GM21825 (cell line): Measurements from ENCODE around the gene RASA4B.
"Not testable (repeated sequence)": the region's sequence is repeated elsewhere in the genome, so short reads cannot be mapped to it uniquely, and the experiment has no call there.

Experiments
- ATAC-seq: cut with Tn5 transposase; IDR thresholded peaks from one replicate; pipeline ENCODE4 v1.9.1; 2021; ENCODE audit warnings: mild to moderate bottlenecking, moderate library complexity; ENCODE audit not compliant: unreplicated experiment

Gene RASA4B

DNA sequence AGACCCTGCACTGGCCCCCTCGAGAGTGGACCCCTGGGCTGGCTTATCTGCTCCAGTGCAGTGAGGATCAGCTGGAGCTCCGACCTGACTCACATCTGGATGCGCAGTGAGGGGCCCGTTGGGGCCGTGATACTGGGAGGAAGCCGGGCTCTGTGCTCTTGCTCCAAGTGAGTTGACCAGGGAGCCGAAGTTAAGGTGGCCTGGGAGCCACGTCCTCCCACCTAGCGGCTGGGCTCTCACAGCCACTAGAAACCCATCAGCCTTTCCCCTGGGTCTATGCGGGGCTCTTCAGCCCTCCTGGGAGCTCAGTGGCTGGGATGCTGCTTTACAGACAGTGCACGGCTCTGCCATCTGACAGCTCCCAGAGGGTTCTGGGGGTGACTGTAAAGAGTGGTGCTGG is 62.0 kb downstream of the RASA4B start:
- no peak for ATAC-seq

DNA sequence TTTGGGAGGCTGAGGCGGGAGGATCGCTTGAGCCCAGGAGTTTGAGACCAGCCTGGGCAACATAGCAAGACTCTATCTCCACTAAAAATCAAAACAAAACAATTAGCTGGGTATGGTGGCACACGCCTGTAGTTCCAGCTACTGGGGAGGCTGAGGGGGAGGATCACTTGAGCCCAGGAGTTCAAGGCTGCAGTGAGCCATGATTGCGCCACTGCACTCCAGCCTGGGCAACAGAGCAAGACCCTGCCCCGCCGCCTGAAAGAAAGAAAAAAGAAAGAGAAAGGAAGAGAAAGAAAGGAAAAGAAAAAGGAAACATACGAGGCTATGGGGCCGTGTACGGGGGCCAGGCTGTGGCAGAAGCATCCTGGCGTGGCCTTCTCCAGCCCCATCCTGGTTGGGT is 62.6 kb downstream of the RASA4B start:
- not testable (repeated sequence) for ATAC-seq

DNA sequence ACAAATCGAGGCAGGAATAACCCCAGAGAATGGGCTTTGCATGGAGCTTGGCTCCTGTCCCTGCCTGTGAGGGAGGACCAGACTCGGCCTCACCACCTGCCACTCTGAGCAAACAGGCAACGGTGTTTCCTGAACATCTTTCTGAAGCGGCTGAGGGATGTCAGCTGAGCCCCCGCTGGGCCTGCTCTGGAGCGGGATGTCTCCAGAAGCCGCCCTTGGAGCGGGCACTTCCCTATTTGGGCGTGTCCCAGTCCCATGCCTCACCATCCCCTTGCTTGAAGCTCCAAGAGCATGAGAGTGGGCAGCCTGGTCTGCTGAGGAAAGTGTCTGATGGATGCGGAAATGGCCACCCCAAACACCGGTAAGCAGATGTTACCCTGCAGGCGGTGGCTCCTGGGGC is 63.1 kb downstream of the RASA4B start:
- no peak for ATAC-seq

GRCh38 chr7:102453319-102453718 is 64.3 kb downstream of the RASA4B start:
- ATAC-seq: no peak

DNA sequence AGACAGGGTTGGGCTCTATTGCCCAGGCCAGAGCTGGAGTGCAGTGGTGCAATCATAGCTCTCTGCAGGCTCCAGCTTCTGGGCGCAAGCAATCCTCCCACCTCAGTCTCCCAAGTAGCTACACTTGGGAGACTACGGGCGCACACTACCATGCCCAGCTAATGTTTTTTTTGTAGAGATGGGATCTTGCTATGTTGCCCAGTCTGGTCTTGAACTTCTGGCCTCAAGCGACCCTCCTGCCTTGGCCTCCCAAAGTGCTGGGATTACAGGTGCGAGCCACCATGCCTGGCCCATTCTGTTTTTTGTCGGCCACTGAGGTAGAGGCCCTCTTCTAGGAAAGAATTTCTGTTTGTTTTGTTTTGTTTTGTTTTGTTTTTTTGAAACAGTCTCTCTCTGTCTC is 65.1 kb downstream of the RASA4B start:
- ATAC-seq: no peak

- no peak for ATAC-seq
Observed at GRCh38 chr7:102451371-102452054, 66.1 kb downstream of the RASA4B start.

- no peak for ATAC-seq
Observed at GRCh38 chr7:102450242-102450641, 67.3 kb downstream of the RASA4B start.

GRCh38 chr7:102449136-102449535 is 68.4 kb downstream of the RASA4B start:
- ATAC-seq: no peak

- ATAC-seq: no peak
Observed at GRCh38 chr7:102447311-102447710, 70.3 kb downstream of the RASA4B start.

DNA sequence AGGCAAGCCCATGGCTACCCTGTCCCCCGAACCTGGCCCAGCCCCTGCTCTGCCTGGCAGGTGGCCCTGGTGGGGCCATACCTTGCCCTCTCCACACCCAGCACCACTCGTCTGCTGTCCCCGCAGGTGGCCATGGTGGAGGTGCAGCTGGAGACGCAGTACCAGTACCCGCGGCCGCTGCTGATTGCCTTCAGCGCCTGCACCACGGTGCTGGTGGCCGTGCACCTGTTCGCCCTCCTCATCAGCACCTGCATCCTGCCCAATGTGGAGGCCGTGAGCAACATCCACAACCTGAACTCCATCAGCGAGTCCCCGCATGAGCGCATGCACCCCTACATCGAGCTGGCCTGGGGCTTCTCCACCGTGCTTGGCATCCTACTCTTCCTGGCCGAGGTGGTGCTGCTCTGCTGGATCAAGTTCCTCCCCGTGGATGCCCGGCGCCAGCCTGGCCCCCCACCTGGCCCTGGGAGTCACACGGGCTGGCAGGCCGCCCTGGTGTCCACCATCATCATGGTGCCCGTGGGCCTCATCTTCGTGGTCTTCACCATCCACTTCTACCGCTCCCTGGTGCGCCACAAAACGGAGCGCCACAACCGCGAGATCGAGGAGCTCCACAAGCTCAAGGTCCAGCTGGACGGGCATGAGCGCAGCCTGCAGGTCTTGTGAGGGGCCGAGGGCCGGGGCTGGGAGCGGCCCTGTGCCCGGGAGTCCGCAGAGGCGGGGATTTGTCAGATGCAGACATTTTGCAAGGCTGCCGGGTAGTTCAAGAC is 71.0 kb downstream of the RASA4B start:
- ATAC-seq: no peak

DNA sequence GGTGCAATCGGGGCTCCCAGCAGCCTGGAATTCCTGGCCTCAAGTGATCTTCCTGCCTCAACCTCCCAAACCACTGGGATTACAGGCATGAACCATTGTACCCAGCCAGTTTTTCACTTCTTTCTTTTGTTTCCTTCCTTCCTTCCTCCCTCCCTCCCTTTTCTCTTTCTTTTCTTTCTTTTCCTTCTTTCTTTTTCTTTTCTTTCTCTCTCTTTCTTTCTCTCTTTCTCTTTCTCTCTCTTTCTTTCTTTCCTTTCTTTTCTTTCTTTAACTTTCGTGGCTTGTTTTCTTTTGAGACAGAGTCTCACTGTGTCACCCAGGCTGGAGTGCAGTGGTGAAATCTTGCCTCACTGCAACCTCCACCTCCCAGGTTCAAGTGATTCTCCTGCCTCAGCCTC is 71.9 kb downstream of the RASA4B start:
- ATAC-seq: no peak

DNA sequence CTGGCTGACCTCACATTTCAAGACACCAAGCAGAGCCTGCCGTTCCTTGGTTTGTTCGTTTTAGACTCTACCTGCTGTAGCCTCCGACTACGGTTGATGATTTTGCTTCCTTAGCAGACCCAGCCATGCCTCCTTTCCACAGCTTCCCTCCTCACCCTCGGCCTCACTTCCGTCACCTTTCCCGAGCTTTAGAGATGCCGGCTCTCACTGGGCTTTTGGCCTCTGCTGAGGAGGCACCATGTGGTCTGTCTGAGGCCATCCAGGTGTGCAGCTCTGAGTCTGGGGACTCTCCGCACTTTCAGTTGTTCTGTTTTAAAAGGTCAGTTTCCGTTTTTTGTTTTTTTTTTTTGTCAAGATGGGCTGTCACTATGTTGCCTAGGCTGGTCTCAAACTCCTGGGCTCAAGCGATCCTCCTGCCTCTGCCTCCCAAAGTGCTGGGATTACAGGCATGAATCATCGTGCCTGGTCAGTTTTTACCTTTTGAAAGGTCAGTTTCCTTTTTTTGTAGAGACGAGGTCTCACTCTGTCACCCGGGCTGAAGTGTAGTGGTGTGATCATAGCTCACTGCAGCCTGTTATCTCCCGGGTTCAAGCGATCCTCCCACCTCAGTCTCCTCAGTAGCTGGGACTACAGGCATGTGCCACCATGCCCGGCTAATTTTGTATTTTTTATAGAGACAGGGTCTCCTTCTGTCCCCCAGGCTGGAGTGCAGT is 72.5 kb downstream of the RASA4B start:
- peak; percentile 38 for ATAC-seq

GRCh38 chr7:102439963-102440795 is 77.4 kb downstream of the RASA4B start:
- ATAC-seq: no peak

GRCh38 chr7:102436118-102436517 is 81.5 kb downstream of the RASA4B start:
- no peak for ATAC-seq

DNA sequence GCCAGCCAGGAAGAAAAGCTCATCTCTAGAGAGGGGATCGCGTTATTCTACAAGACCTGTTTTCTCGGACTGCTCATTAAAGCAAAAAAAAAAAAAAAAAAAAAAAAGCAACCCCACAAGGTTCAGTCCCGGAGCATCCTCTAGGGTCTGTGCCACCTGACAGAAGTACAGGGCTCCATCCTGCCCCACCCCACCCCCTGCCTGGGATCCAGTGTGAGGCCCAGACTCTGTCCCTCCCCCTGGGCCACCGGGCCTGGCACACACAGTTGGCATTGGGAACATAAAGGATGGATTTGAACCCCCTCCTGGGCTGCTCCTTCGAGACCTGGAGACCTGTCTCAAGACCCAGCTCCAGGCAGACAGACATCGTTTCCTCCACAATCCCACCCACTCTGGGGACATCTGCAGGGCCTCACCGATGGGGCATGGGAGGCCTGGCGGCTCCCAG is 83.5 kb downstream of the RASA4B start:
- ATAC-seq: no peak

DNA sequence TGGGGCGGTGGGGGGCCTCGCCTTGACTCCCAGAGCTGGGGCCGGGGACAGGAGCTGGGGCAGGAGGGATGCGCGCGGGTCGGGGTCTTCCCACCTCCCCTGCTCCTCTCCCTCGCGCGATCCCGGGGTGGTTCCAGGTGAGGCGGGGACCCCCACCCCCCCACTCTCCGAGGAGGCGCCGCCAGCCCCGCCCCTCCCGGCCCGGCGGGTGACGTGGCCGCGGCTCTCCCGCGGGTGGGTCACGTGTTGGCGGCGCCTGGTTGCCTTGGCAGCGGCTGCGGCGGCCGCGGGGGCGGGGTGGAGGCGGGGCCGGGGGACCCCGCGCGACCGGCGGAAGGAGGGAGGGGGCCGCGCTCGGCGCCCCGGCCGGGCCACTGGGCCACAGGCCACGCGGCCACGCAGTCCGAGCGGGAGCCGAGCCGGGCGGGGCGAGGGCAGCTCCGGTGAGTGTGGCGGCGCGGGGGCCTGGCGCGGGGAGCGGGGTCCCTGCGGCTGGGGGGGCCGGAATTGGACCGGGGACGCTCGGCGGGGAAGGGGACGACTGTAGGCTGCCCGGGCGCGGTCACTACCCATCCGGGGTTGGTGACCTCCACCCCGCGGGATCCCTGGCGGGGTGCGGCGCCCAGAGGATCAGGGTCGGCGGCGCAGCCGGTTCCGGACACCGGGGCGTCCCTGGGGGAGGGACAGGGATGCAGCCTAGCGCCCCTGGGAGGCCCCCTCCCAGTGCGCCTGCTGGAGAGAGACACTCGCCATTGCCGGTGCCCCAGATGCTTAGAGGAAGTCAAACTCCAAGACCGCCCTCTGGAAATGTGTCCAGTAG is 84.1 kb downstream of the RASA4B start, which contains the start of gene ORAI2:
TSS of gene ORAI2 (plus strand) at position 357 of the 820 bp plus-strand sequence. CDS start 5,382 bp downstream, outside the sequence.
- ATAC-seq: peak; percentile 53
